Liver (tissue), 3 donors: ENCODE measurements around the gene TNNI3K.

Experiments
- ATF3 ChIP-seq: IDR thresholded peaks from 2 replicates; pipeline ENCODE4 v1.6.1; 2016; ENCODE audit warnings: antibody characterized with exemption
- EGR1 ChIP-seq, 2 donors: IDR thresholded peaks; 2 replicates each; pipeline ENCODE4 v1.6.1; 2016 to 2018; ENCODE audit warnings: antibody characterized with exemption in 2 of 2, low read depth in 2 of 2
- FOXA1 ChIP-seq: IDR thresholded peaks from 2 replicates; pipeline ENCODE4 v1.6.1; 2016; ENCODE audit warnings: antibody characterized with exemption
- JUND ChIP-seq, 2 donors: IDR thresholded peaks; 2 replicates each; pipeline ENCODE4 v1.6.1; 2016; ENCODE audit warnings: antibody characterized with exemption in 2 of 2
- MAX ChIP-seq: IDR thresholded peaks from 2 replicates; pipeline ENCODE4 v1.6.1; 2016; ENCODE audit warnings: antibody characterized with exemption
- RAD21 ChIP-seq, 2 donors: IDR thresholded peaks; 2 replicates each; pipeline ENCODE4 v1.6.1; 2016; ENCODE audit warnings: antibody characterized with exemption in 2 of 2, mild to moderate bottlenecking in 2 of 2
- REST ChIP-seq: IDR thresholded peaks from 2 replicates; pipeline ENCODE4 v1.6.1; 2016; ENCODE audit warnings: antibody characterized with exemption, mild to moderate bottlenecking
- YY1 ChIP-seq: IDR thresholded peaks from 2 replicates; pipeline ENCODE4 v1.6.1; 2016; ENCODE audit warnings: antibody characterized with exemption, mild to moderate bottlenecking
- ZBTB33 ChIP-seq: IDR thresholded peaks from 2 replicates; pipeline ENCODE4 v1.6.1; 2016; ENCODE audit warnings: antibody characterized with exemption
- TF ChIP-seq, protein P1 (sequence below): fragments of 150-350 bp; IDR thresholded peaks from 2 replicates; pipeline ENCODE4 v1.5.1; 2017; ENCODE audit warnings: improper control_type of control experiment, low read depth, low read length; ENCODE audit not compliant: missing input control
- donor health status: healthy.
- donor health status: healthy.

DNA sequence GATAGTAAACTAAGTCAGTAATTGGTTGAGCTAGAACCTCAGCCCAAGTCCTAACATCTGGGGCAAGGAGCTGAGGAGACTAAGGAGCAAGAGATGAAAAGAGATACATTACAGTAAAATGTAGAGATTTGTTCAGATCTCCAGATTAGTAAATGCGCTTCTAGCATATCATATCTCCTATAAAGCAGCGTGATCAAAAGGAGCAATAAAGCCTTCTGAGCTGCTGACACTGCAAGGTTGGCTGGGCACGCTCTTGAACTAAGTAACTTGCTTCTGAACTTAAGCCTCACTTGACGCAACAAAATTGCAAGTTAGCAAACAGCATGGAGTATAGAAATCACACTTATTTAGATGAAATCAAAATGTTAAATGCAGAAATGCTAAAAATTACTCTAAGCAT lies 196.3 kb downstream of the TNNI3K start:
- TF ChIP-seq, protein P1, sequence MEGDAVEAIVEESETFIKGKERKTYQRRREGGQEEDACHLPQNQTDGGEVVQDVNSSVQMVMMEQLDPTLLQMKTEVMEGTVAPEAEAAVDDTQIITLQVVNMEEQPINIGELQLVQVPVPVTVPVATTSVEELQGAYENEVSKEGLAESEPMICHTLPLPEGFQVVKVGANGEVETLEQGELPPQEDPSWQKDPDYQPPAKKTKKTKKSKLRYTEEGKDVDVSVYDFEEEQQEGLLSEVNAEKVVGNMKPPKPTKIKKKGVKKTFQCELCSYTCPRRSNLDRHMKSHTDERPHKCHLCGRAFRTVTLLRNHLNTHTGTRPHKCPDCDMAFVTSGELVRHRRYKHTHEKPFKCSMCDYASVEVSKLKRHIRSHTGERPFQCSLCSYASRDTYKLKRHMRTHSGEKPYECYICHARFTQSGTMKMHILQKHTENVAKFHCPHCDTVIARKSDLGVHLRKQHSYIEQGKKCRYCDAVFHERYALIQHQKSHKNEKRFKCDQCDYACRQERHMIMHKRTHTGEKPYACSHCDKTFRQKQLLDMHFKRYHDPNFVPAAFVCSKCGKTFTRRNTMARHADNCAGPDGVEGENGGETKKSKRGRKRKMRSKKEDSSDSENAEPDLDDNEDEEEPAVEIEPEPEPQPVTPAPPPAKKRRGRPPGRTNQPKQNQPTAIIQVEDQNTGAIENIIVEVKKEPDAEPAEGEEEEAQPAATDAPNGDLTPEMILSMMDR = no peak
- no peak for TF ChIP-seq RAD21 (IDR thresholded peaks at IDR 0.05)
- no peak for TF ChIP-seq EGR1 (IDR thresholded peaks at IDR 0.05; ENCODE audit: low read depth in 2 of 2)
- TF ChIP-seq REST = no peak
- TF ChIP-seq ATF3 = no peak
- no peak for TF ChIP-seq YY1
- TF ChIP-seq JUND (IDR thresholded peaks at IDR 0.05) = no peak
- TF ChIP-seq FOXA1 = no peak
- no peak for TF ChIP-seq MAX
- TF ChIP-seq ZBTB33 = no peak
